ENCODE data around the gene RALGPS1. TPM values are rescaled to one million over a fixed set of nuclear protein-coding genes. Genes with fewer than 3 reads are reported as not detected.
A peak's percentile ranks its signal among the peaks of the same experiment; 100 is the strongest.

Gene RALGPS1
- total RNA-seq, 1 donor from 2014 or later = 30.7 TPM

- Histone ChIP-seq H3K9me3 (ENCODE audit: low read depth) (no peaks in the 10 kb centered on the region), H3K4me1 (peaks cover 25% of the 10 kb centered on the region), H4K20me1 (ENCODE audit: low read depth) (peaks cover 26% of the 10 kb centered on the region), H3K27ac (no peak overlapping the region), H3K4me3 (no peak overlapping the region), H3K36me3 (no peaks in the 10 kb centered on the region), H3K79me2 (ENCODE audit: low read depth) (peaks cover 28% of the 10 kb centered on the region), H2AFZ (replicated peaks) (no peak overlapping the region), H3K9ac (no peak overlapping the region), H3K27me3 (no peaks in the 10 kb centered on the region), H3K4me2 (no peak overlapping the region), H3F3A (ENCODE audit: low read depth) (peaks cover 16% of the 10 kb centered on the region)
- peak overlapping the region; percentile 85 for H3K27ac Mint-ChIP-seq
- DNase-seq (ENCODE audit: low spot score) = no peak
- peaks cover 2% of the 10 kb centered on the region for H3K27me3 Mint-ChIP-seq (ENCODE audit: insufficient read depth, low read depth)
- peaks cover 36% of the 10 kb centered on the region for H3K4me1 Mint-ChIP-seq
- H3K36me3 Mint-ChIP-seq = peaks cover 4% of the 10 kb centered on the region
- TF ChIP-seq EZH2phosphoT487 (IDR thresholded peaks at IDR 0.05) (no peak), CTCF (IDR thresholded peaks at IDR 0.05) (no peak), EZH2 (IDR thresholded peaks at IDR 0.05) (no peak)
- no peak overlapping the region for H3K4me3 Mint-ChIP-seq
- H3K9me3 Mint-ChIP-seq = no peaks in the 10 kb centered on the region
Observed at GRCh38 chr9:127116957-127117356, 202.4 kb downstream of the RALGPS1 start.

- Histone ChIP-seq H3K27ac (no peak overlapping the region), H3F3A (ENCODE audit: low read depth) (peaks cover 21% of the 10 kb centered on the region), H3K4me3 (no peak overlapping the region), H2AFZ (replicated peaks) (no peak overlapping the region), H3K4me1 (peaks cover 19% of the 10 kb centered on the region), H3K79me2 (ENCODE audit: low read depth) (peaks cover 28% of the 10 kb centered on the region), H3K9me3 (ENCODE audit: low read depth) (no peaks in the 10 kb centered on the region), H4K20me1 (ENCODE audit: low read depth) (peaks cover 26% of the 10 kb centered on the region), H3K27me3 (no peaks in the 10 kb centered on the region), H3K9ac (no peak overlapping the region), H3K4me2 (no peak overlapping the region), H3K36me3 (no peaks in the 10 kb centered on the region)
- Mint-ChIP-seq H3K9me3 (no peaks in the 10 kb centered on the region), H3K4me1 (peaks cover 39% of the 10 kb centered on the region), H3K36me3 (peaks cover 4% of the 10 kb centered on the region), H3K27ac (no peak overlapping the region), H3K27me3 (ENCODE audit: insufficient read depth, low read depth) (peaks cover 2% of the 10 kb centered on the region), H3K4me3 (no peak overlapping the region)
- no peak for DNase-seq (ENCODE audit: low spot score)
- no peak for TF ChIP-seq EZH2 (IDR thresholded peaks at IDR 0.05)
- no peak for TF ChIP-seq CTCF (IDR thresholded peaks at IDR 0.05)
- no peak for TF ChIP-seq EZH2phosphoT487 (IDR thresholded peaks at IDR 0.05)
Observed at GRCh38 chr9:127117801-127118200, 203.2 kb downstream of the RALGPS1 start.

- peaks cover 47% of the 10 kb centered on the region for H3K4me1 Mint-ChIP-seq
Observed at GRCh38 chr9:127118597-127119319, 204.2 kb downstream of the RALGPS1 start.

More at GRCh38 chr9:127118597-127119319, 204.2 kb downstream of the RALGPS1 start:
- Mint-ChIP-seq H3K27me3 (ENCODE audit: insufficient read depth, low read depth) (peaks cover 5% of the 10 kb centered on the region), H3K4me3 (peak overlapping the region; percentile 25), H3K36me3 (peaks cover 4% of the 10 kb centered on the region), H3K27ac (peak overlapping the region; percentile 31), H3K9me3 (no peaks in the 10 kb centered on the region)
- no peak overlapping the region for H3K9ac ChIP-seq
- peaks cover 31% of the 10 kb centered on the region for H3F3A ChIP-seq (ENCODE audit: low read depth)
- H3K36me3 ChIP-seq = no peaks in the 10 kb centered on the region
- no peaks in the 10 kb centered on the region for H3K9me3 ChIP-seq (ENCODE audit: low read depth)
- H3K4me2 ChIP-seq = no peak overlapping the region
- H3K27me3 ChIP-seq = no peaks in the 10 kb centered on the region
- no peak overlapping the region for H3K27ac ChIP-seq
- H3K4me3 ChIP-seq = no peak overlapping the region
- H4K20me1 ChIP-seq (ENCODE audit: low read depth) = peaks cover 34% of the 10 kb centered on the region
- H3K79me2 ChIP-seq (ENCODE audit: low read depth) = peaks cover 28% of the 10 kb centered on the region
- peak; percentile 43 for DNase-seq (ENCODE audit: low spot score)
- peaks cover 28% of the 10 kb centered on the region for H3K4me1 ChIP-seq
- H2AFZ ChIP-seq (replicated peaks) = no peak overlapping the region
- TF ChIP-seq EZH2phosphoT487 (IDR thresholded peaks at IDR 0.05) (no peak), EZH2 (IDR thresholded peaks at IDR 0.05) (no peak), CTCF (IDR thresholded peaks at IDR 0.05) (no peak)
